NCI-H1105 treated with DMSO at 0.1 percent for 48 hours (cell line): ENCODE measurements around the gene DHRS13.
"Not testable (repeated sequence)": the region's sequence is repeated elsewhere in the genome, so short reads cannot be mapped to it uniquely, and the experiment has no call there.

ENCODE experiments used
- DNase-seq: peaks from one replicate; lab custom pipeline; 2025; lab: John Stamatoyannopoulos, UW

The DHRS13 gene

GRCh38 chr17:28935744-28936460 is 33.0 kb upstream of the DHRS13 start:
- no peak for DNase-seq

- DNase-seq: not testable (repeated sequence)
These were observed 31.6 kb upstream of the DHRS13 start for GRCh38 chr17:28934508-28934907.

GRCh38 chr17:28929787-28930186 is 26.9 kb upstream of the DHRS13 start:
- no peak for DNase-seq

GRCh38 chr17:28928061-28928460 is 25.2 kb upstream of the DHRS13 start:
- DNase-seq: no peak

- DNase-seq: no peak
These were observed 23.9 kb upstream of the DHRS13 start for GRCh38 chr17:28926786-28927185.

GRCh38 chr17:28926366-28926765 is 23.5 kb upstream of the DHRS13 start:
- no peak for DNase-seq

GRCh38 chr17:28925912-28926365 is 23.1 kb upstream of the DHRS13 start:
- no peak for DNase-seq

GRCh38 chr17:28920201-28920600 is 17.3 kb upstream of the DHRS13 start:
- DNase-seq: no peak

GRCh38 chr17:28918295-28918694 is 15.4 kb upstream of the DHRS13 start:
- no peak for DNase-seq

- no peak for DNase-seq
These were observed 14.6 kb upstream of the DHRS13 start for GRCh38 chr17:28917465-28917864.

- DNase-seq: no peak
These were observed 14.2 kb upstream of the DHRS13 start for GRCh38 chr17:28917029-28917428.

- DNase-seq: peak; percentile 22
These were observed 13.5 kb upstream of the DHRS13 start for GRCh38 chr17:28916302-28916934.

GRCh38 chr17:28912938-28913333 is 10.1 kb upstream of the DHRS13 start:
- no peak for DNase-seq

- no peak for DNase-seq
These were observed 9.5 kb upstream of the DHRS13 start for GRCh38 chr17:28912281-28912937.

GRCh38 chr17:28911411-28912045 is 8.6 kb upstream of the DHRS13 start:
- no peak for DNase-seq

- DNase-seq: no peak
These were observed 7.7 kb upstream of the DHRS13 start for GRCh38 chr17:28910534-28910933.

- no peak for DNase-seq
These were observed 5.8 kb upstream of the DHRS13 start for GRCh38 chr17:28908640-28909167.

GRCh38 chr17:28907709-28908475 is 5.0 kb upstream of the DHRS13 start:
- no peak for DNase-seq

GRCh38 chr17:28906706-28907438 is 4.0 kb upstream of the DHRS13 start:
- no peak for DNase-seq

- no peak for DNase-seq
These were observed 3.4 kb upstream of the DHRS13 start for GRCh38 chr17:28906276-28906675.

- DNase-seq: no peak
These were observed 1.9 kb upstream of the DHRS13 start for GRCh38 chr17:28904800-28905199.
